HG02798 (cell line): ENCODE results near the gene FBXW5.

ENCODE experiments used
- ATAC-seq: cut with Tn5 transposase; IDR thresholded peaks from one replicate; pipeline ENCODE4 v1.9.1; 2021; ENCODE audit warnings: mild to moderate bottlenecking; ENCODE audit not compliant: unreplicated experiment, poor library complexity

Gene FBXW5

DNA sequence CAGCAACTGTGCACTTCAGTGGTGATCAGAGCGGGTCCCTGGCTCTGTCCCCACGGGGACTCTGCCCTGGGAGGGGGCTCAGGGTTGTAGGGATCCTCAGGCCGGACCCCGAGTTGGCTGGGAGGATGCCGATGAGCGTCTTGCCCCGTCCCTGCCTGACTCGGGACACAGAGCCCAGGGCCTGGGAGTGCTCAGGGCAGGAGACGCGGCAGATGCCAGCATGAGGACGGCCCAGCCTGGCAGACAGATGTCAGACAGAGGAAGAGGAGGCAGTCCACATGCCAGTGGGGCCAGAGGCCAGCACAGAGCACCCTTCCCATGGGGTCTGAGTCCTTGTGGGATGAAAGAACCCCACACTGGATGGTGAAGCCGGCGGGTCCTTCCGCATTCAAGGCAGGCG lies 18.8 kb upstream of the FBXW5 start:
- ATAC-seq, result no peak

DNA sequence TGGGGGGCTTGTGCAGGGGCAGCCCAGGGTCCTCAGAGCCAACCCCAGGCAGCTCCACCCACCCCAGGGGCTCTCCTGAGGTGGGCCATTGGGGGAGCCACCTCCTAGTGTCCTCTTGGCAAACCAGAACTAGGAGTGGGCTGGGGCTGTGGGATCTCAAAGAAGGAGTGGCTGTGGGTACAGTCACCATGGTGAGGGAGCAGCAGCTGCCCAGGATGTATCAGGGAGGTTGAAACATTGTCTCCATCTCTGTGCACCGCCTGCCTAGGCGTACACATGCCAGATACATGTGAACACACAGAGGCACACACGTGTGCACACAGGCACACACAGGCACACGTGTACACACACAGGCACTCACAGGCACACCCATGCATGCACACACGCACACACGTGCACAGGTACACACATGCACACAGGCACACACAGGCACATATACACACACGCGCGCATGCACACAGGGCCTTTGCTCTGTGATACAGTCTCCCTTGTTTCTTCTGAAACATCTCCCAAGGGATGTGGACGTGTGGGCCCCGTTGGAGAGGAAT lies 18.2 kb upstream of the FBXW5 start:
- no peak for ATAC-seq

DNA sequence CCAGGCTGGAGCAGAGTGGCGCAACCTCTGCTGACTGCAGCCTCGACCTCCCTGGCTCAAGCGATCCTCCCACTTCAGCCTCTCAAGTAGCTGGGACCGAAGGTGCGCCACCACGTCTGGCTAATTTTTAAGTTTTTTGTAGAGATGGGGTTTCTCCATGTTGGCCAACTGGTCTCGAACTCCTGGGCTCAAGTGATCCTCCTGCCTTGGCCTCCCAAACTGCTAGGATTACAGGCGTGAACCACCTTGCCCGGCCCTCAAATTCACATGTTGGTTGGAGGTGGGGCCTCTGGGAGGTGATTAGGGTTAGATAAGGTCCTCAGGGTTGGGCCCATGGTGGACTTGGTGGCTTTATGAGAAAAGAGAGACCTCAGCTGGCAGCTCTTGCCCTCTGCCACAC lies 17.6 kb upstream of the FBXW5 start:
- ATAC-seq, result no peak

DNA sequence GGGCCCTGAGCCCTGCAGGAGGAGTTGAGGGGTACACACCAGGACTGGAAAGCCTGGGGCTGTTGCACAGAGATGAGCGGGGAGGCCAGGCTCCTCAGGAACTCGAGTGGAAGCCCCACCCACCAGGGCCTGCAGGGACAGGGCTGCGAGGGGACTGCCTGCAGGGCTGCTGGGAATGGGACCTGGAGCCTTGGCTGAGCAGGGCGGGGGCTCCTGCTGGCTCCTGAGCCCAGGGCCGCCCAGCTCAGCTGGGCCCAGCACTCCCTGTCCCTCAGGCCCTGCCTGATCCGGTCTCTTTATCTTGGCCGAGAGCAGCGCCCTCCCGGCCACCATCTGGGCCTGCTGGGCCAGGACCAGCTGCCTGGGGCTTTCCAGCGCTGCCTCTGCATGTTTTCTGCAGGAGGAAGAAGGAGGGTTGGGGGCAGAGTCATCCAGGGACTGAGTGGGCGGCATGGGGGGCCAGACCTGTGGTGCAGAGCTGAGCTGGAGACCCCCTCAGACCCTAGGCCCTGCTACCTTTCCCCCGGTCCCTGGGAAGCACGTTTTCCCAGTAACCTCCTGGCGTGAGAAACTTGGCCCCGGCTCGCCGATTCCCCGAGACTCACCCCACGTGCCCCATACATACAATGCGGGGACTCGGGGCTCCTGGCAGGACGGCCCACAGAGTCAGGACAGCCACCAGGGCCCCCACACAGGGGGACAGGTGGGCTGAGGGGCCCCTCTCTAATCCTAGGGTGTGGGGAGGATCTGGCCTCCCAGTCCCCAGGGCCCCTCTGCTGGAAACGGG lies 16.9 kb upstream of the FBXW5 start:
- no peak for ATAC-seq

DNA sequence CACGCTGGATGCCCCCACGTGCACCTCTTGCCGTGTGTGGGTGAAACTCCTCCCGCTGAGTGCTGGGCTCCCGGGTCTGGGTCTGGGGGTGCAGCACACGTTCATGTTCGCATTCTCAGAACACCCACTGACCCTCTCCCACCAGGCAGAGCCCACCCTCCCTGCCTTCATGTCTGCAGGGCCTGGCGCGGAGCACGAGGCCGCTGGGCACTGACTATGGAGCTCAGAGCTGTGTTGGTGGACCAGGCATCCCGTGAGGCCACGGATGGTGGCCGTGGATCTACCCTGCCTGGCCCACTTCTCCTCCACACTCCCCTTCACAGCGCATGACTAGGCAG lies 16.4 kb upstream of the FBXW5 start:
- ATAC-seq, result no peak

DNA sequence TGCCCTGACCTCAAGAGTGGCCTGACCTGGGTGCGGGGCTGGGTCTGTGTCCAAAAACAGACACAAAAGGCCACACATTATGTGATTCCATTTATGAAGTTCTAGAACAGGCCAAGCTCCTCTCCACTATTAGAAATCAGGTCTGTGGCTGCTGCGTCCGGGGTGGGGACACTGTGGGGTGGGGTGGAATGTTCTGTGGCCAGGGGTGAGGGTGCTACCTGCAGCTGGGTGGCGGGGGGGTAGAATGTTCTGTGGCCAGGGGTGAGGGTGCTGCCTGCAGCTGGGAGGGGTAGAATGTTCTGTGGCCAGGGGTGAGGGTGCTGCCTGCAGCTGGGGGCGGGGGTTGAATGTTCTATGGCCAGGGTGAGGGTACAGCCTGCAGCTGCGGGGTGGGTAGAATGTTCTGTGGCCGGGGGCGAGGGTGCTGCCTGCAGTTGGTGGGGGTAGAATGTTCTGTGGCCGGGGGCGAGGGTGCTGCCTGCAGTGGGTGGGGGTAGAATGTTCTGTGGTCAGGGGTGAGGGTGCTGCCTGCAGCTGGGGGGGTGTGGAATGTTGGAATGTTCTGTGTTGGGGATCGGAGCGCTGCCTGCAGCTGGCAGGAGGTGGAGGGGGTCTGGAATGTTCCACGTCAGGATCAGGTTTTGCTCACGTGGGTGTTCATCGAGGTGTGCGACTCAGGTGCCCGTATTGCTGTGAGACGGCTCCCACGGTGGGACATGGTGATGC lies 15.8 kb upstream of the FBXW5 start:
- ATAC-seq, result no peak

DNA sequence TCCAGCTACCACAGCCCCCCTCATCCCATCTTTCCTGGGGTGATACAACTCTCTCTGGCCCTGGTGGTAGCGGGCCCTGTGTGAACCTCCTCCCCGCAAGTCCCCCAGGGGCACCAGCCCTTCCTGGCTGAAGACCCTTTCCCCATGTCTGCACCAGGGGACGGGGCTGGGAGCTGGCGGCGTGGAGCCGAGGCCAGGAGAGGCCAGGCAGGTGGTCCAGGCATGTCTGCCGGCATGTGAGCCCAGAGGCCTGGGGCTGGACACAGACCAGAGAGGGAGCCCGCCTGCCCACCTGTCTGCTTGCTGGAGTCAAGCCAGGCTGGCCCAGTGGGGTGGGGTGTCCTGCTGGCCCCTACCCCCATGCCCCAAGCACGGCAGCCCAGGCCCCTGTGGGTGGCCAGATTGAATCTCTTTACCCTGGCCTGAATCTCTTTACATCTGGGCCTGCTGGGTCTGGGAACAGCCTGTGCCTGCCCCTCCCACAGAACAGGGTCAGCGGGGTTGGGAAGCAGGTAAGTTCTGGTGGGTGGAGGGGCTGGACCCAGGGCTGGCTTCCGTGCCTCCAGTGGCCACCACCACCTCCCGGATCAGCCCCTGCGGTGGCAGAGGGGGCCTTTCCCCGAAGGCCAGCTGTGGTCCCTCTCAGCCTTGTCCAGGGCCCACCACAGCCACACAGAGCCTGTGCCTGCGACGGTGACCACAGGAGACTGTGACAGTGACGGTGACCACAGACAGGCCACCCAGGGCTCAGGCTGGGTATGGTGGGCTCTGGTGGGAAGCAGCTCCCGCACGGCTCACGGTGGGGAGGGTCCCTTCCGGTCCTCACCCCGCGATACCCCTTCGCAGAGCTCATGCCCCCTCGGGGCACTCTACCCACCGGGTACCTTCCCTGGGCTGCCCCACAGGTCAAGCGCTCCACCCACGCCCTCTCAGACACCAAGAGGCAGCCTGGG lies 14.6 kb upstream of the FBXW5 start:
- ATAC-seq, result no peak

DNA sequence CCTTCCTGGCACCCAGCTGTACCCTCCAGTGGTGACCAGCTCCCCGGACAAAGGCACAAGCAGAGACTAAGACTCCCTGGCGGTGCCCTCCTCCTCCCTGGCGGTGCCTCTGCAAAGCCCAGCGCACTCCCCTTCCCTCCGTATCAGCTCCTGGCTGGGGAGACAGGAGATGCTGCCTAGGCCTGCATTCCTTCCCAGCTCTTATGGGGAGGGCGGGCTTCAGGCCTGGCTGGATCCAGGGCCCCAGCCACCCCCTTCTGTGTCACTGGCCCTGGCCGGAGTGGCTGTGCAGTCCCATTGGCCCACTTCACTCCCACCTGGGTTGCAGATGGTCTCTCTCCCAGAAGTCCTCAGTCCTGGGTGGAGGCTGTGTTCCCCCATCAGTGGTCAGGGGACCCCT lies 13.9 kb upstream of the FBXW5 start:
- ATAC-seq, result no peak

DNA sequence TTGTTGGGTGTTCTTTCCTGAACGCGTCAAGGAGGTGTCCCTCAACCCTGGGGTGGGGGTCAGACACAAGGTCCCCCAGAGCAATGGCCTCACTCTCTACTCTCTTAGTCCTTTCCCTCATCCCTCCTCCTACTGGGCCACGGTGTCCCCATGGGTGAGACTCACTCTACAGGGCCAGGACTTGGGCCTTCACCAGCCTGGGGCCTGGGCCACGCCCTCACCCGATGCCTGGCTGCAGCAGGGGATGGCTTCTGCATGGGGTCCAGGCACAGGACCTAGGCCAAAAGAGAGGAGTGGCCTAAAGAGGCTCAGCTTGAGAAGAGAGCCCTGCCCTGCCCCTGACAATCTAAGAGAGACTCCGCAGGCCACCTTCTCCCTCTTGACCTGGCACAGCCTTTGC lies 13.4 kb upstream of the FBXW5 start:
- no peak for ATAC-seq

DNA sequence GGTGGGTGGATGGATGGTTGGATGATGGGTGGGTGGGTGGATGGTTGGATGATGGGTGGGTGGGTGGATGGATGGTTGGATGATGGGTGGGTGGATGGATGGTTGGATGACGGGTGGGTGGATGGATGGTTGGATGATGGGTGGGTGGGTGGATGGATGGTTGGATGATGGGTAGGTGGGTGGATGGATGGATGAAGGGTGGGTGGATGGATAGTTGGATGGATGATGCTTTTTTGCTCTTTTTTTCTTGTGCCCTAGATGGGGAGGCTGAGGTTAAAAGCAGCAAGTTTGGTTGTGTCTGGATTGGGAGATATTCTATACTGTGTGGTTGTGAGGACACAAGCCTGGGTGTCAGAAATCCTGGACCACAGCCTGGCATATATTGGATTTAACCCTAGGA lies 12.9 kb upstream of the FBXW5 start:
- no peak for ATAC-seq

DNA sequence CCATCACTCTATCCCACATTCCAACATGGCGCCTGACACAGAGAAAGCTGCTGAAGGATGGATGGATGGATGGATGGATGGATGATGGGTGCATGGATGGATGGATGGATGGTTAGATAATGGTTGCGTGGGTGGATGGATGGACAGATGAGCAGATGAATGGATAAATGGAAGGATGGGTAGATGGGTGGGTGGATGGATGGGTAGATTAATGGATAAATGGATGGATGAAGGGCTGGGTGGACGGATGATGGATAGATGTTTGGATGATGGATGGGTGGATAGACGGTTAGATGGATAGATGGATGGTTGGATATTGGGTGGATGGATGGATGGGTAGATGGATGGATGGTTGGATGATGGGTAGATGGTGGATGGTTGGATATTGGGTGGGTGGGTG lies 12.1 kb upstream of the FBXW5 start:
- ATAC-seq, result no peak

DNA sequence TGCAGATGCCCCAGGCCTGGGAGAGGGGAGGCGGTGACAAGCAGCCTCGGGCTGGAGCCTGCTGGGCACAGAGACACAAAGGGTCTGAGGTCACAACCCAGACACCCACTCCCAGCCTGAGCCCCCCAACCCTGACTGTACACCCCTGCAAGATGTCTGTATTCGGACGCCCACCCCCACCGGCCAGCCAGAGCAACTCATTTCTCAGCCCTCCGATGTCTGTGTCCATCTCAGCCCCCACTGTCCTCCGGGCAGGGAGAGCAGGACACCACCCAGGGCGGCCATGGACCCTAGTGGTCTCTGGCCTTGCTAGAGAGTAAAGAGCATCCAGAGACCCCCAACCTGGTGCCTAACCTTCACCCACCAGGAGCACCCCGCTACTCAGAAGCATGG lies 11.4 kb upstream of the FBXW5 start:
- no peak for ATAC-seq

DNA sequence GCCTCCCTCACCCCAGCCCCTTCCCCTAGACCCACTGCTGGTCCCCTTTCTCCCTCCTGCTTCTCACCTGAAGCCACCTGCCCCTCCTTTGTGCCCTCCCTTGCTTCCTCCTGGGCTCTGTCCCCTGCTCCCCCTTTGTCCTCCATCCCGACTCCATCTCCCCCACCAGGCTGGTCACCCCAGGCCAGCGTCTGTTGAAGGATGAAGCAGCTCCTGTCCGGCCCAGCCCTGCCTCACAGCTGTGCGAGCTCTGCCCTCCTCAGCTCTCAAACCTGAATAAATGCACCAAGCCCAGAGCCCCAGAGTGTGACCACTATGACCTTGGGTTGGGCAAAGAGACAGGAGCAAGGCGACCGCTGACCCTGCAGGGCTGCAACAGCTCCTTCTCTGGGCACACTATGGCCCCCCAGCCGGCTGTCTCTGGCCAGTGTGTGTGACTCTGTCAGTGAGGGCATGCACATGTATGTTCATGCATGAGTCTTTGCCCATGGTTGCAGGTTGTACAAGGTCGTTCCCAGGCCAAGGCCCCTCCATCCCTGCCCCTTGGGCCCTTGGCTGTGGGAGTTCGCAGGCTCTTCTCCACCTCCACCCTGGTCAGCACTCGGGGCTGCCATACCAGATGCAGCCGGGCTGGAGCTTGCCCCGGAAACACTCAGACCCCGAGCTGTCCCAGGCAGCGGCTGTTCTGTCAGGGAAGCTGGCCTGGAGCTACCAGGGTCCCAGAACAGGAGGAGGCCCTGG lies 10.8 kb upstream of the FBXW5 start:
- no peak for ATAC-seq

DNA sequence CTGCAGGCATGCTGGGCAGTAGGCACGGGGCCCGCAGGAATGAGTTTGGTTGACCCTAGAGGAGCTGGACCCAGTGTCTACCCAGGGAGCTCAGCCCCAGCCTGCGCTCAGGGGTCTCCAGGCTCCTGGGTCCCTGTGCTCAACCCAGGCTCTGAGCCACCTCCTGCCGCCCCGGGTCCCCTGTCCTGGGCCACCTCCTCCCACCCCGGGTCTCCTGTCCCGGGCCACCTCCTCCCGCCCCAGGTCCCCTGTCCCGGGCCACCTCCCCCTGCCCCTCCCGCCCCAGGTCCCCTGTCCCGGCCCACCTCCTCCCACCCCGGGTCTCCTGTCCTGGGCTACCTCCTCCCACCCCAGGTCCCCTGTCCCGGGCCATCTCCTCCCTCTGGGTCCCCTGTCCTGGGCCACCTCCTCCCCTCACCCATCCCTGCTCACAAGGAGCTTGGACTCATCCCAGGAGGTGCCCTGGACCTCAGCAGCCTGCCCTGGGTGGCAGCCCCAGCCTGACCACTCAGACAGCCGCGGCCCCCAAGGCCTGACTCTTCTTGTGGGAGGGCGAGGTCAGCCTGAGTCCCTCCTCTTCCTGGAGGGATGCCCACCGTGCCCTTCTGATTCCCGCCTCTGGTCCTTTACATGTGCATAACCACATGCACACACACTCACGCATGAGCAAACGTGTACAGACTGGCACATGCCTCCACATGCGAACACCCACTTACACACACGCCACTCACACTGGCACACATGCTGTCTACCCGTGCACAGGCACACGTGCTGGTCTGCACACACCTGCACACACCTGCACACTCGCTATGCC lies 9.9 kb upstream of the FBXW5 start:
- no peak for ATAC-seq

DNA sequence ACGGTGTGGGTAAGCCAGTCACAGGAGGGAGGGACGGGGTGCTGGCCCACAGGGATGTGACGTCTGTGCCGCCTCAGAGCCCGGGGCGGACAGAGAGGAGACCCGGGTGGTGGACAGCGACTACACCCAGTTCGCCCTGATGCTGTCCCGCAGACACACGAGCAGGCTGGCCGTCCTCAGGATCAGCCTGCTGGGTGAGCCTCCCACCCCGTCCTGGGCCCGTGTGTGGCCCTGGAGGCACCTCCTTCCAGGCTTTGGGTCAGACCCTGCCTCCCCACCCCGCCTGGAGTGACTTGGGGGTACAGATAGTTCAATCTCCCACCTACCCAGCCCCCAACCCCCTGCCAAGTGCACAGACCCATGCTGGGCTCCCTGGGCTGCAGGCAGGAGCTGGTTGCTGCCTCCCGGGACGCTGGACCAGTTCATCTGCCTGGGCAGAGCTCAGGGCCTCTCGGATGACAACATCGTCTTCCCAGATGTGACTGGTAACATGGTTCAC lies 9.3 kb upstream of the FBXW5 start:
- ATAC-seq, result no peak

DNA sequence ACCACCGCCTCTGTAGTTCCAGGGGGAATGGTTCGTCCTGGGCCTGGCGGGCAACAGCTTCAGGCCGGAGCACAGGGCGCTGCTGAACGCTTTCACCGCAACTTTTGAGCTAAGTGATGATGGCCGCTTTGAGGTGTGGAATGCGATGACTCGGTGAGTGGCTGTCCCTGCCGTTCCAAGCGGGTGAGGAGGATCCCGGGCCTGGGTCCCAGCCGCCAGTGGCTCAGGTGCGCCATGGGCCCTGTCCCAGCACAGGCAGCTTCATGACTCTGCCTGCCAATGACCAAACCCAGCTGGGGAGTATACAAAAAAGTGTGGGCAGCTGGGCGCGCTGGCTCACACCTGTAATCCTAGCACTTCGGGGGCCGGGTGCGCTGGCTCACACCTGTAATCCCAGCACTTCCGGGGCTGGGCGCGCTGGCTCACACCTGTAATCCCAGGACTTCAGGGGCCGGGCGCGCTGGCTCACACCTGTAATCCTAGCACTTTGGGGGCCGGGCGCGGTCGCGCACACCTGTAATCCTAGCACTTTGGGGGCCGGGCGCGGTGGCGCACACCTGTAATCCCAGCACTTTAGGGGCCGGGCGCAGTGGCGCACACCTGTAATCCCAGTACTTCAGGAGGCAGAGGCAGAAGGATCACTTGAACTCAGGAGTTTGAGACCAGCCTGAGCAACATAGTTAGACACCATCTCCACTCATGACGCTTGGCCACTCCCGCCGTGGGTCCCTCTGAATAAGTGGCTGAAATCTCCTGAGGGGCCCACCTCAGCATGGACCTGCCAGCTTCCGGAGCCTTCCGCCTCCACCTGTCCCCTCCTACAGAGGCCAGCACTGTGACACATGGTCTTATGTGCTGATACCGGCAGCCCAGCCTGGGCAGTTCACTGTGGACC lies 8.6 kb upstream of the FBXW5 start:
- ATAC-seq, result no peak

DNA sequence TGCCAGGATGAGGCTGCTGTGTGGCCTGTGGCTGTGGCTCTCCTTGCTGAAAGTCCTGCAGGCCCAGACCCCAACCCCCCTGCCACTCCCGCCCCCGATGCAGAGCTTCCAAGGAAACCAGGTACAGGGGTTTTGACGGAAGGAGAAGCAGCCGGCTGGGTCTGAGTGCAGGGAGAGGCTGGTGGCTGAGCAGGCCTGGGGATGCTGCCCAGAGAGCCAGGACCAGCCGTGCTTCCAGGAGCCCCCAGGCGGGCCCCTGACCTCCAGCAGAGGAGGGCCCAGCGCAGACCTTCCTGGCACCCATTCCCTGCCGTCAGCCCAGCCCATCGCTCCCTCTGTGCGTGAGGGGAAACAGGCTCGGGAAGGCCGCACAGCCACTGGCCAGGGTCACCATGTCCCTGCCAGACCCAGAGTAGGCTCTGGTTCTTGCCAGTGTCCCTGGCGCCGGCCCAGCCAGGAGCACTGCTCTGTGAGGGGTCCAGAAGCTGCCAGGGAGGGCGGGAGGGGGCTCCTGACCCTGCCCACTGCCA lies 7.8 kb upstream of the FBXW5 start:
- ATAC-seq, result no peak
